Head of caudate nucleus (tissue), 42 donors: ENCODE results near the gene CAPN11.
"Not testable (repeated sequence)": the region's sequence is repeated elsewhere in the genome, so short reads cannot be mapped to it uniquely, and the experiment has no call there.

ENCODE experiments used
- DNase-seq, 42 donors: peaks; one replicate each; pipeline versions ENCODE4 v3.0.0 to v3.0.0-alpha.2; 2020 to 2021; ENCODE audit warnings: mixed read lengths in 7 of 42
- intact Hi-C: fragments of 100-400 bp; cut with DNase I; formaldehyde crosslinking; loops from one replicate; pipeline ENCODE4 v1.15.0; 2022

Gene CAPN11

DNA sequence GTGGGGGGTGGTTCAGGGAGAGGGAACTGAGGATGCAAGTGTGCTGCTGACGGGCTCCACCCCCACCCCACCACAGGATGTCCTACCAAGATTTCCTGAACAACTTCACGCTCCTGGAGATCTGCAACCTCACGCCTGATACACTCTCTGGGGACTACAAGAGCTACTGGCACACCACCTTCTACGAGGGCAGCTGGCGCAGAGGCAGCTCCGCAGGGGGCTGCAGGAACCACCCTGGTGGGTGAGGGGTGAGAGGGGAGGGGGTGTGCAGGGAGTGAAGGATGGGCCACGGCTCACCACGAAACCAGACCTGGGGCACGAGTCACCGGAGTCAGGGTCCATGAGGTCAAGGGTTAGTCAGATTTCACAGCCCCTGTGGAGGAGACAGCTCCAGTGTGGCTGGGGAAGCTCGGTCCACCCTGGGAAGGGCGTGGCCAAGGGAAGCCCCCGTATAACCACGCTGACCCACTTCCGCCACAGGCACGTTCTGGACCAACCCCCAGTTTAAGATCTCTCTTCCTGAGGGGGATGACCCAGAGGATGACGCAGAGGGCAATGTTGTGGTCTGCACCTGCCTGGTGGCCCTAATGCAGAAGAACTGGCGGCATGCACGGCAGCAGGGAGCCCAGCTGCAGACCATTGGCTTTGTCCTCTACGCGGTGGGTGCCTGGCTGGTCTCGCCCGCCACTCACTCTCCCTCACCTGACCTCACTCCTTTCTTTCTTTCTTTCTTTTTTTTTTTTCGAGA lies 18.3 kb downstream of the CAPN11 start:
- intact Hi-C loops = loop anchor here (10.0 kb wide), 1 partner anchor 158 kb away; no protein-coding TSS in a partner anchor

DNA sequence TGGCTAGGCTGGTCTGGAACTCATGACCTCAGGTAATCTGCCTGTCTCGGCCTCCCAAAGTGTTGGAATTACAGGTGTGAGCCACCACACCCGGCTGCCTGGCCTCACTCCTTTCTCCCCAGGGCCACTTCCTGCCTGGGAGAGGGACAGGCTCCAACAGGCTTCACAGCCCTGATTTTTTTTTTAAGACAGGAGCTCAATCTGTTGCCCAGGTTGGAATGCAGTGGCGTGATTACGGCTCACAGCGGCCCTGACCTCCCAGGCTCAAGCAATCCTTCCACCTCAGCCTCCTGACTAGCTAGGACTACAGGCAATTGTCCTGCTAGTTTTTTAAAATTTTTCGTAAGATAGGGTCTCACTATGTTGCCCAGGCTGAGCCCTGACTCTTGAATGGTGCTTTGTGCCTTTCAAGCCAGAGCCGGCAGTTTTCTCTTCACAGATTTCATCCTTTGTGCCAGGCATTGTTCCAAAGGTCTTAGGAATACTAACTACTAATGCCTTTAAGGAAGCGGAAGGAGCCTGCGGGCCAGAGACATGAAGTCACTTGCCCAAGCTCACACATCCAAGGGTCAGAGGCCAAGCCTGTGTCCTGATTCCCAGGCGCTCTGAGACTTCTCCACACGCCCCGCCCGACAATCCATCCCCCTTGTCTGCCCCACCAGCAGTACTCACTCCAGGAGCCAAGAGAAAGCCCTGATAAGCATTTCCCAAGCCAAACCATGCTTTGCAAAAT lies 19.2 kb downstream of the CAPN11 start:
- no peak for DNase-seq

More for the DNA sequence above, 18.3 kb downstream of the CAPN11 start:
- DNase-seq = no peak

DNA sequence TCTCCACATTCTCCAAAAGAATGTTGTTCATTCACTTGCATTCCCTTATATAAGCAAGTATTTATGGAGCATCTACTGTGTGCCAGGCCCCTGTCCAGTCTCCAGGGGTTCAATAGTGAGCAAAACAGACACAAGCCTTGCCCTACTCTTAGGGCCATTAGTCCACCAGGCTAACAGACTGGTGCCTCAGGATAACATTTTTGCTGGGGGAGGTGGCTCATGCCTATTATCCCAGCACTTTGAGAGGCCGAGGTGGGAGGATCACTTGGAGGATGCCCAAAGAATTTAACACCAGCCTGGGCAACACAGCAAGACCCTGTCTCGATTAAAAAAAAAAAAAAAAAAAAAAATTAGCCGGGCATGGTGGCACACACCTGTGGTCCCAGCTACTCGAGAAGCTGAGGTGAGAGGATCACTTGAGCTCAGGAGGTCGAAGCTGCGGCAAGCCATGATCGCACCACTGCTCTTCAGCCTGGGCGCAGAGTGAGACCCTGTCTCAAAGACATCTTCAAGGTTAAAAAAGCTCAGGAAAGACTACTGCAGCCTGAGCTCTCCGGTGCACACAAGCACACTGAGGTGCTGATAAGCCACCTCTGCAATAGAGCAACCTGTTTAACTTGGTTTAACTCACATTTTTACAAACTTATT lies 19.9 kb downstream of the CAPN11 start:
- DNase-seq = no peak
- intact Hi-C loops = loop anchor here (10.0 kb wide), 1 partner anchor 156 kb away; no protein-coding TSS in a partner anchor

More for the DNA sequence above, 19.2 kb downstream of the CAPN11 start:
- intact Hi-C loops = loop anchor here (10.0 kb wide), 1 partner anchor 157 kb away; no protein-coding TSS in a partner anchor

DNA sequence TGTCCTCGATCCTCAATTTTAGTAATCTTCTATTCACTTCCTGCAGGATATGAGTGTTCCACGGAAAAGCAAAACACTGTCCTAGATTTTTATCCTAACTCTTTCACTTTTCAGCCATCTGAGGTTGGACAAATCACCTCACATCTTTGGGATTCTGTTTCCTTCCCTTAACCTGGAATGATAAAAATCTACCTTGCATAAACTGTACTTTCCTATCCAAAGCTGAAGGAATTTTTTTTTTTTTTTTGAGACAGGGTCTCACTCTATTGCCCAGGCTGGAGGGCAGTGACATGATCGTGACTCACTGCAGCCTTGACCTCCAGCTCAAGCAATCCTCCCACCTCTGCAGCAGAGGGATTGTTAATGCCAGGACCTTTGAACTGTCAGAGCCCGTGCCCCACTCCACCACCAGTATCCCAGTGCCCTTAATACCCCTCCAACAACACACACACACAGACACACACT lies 20.5 kb downstream of the CAPN11 start:
- DNase-seq = no peak
- intact Hi-C loops = loop anchor here (10.0 kb wide), 1 partner anchor 156 kb away; no protein-coding TSS in a partner anchor

DNA sequence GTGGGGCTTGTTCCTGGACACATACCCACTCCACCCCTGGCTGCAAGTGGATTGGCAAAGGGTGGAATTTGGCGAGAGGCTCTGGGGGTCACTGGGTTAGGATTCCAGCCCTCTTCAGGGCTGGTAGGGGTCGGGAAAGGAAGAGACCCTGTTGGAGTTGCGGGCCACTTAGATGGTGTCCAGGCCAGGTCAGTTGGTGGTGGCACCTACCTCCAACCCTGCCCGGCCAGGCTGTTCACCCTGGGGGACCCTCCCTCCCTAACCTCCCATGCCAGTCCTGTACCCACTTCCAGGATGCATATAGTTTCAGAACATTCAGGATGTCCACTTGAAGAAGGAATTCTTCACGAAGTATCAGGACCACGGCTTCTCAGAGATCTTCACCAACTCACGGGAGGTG lies 21.0 kb downstream of the CAPN11 start:
- DNase-seq = no peak
- intact Hi-C loops = loop anchor here (10.0 kb wide), 1 partner anchor 155 kb away; no protein-coding TSS in a partner anchor

DNA sequence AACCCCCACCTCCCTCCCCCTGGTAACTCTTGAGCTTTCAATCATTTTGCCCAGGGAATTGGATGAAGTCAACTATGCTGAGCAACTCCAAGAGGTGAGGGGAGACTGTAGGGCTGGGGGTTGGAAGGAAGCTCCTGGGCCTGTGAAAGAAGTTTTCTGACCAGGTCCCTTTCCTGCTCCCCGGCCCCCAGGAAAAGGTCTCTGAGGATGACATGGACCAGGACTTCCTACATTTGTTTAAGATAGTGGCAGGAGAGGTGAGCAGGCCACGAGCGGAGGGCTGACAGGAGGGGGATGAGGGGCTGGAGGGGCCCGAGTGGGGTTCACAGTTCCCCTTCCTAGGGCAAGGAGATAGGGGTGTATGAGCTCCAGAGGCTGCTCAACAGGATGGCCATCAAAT lies 21.8 kb downstream of the CAPN11 start:
- no peak for DNase-seq
- intact Hi-C loops = no loop called here

DNA sequence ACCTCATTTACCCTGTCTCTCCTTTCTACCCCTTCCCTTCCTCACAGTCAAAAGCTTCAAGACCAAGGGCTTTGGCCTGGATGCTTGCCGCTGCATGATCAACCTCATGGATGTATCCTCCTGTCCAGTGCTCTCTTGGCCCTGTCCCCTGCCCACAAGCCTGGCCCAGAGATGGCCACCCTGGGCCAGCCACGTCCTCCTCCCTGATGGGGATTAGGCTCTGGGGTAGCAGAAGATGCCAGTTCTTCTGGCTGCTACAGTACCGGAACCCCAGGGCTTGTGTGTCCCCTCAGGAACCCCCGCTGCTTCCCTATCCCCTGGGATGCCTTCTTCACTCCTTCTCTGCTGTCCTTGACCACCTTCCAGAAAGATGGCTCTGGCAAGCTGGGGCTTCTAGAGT lies 22.3 kb downstream of the CAPN11 start:
- intact Hi-C loops = no loop called here

DNA sequence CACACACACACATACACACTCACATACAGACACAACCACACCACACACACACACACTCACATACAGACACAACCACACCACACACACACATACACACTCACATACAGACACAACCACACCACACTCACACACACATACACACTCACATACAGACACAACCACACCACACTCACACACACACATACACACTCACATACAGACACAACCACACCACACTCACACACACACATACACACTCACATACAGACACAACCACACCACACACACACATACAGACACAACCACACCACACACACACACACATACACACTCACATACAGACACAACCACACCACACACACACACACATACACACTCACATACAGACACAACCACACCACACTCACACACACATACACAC lies 23.2 kb downstream of the CAPN11 start:
- intact Hi-C loops, DNase-seq: not testable (repeated sequence)

More for the DNA sequence above, 22.3 kb downstream of the CAPN11 start:
- no peak for DNase-seq

DNA sequence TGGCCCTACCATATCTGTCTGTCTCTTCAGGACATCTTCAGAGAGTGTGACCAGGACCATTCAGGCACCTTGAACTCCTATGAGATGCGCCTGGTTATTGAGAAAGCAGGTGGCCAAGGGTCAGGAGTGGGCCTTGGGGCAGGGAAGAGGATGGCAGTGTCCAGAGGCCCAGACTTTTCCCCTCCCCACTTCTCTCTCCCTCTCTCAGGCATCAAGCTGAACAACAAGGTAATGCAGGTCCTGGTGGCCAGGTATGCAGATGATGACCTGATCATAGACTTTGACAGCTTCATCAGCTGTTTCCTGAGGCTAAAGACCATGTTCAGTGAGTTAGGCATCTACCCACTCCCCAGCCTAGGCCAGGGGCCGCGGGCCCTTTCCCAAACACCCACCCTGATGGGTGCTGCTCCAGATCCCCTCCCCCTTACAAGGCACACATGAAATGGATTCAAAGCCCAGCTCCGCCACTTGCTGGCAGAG lies 24.3 kb downstream of the CAPN11 start:
- intact Hi-C loops = no loop called here
- DNase-seq = no peak

DNA sequence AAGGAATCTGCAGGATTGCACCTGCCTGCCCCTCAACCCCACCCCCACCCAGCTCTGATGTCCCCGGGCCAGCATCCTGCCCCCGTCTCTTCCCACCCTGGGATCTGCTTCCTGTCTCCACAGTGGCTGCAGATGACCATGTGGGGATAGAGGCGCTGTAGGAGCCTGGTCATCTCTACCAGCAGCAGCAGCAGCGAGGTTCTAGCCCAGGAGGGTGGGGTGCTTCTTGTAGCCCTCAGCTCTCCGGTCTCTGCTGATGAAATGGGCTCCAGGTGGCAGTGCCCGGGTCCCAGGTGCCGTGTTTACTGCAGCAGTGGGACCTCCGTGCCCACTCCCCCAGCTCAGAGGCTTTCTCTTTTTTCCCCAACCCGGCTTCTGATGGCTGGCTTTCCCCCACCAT lies 25.2 kb downstream of the CAPN11 start:
- intact Hi-C loops = no loop called here
- DNase-seq = no peak

DNA sequence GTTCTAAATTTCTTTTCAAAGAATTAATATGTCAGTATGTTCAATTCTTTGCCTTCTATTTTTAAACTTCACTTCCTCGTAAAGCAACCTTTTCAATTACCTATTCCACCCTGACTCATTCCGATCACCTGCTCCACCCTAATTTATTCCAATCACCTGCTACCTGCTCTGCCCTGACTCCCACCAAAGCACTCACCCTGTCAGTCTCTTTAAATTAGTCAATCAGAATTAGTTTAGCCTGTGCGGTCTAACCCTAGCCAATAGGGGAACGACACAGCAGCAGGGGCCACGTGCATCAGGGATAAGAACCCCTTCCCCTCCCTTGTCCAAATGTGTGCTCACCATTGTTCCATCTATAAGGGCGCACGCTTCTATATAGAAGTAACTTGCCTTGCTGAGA lies 26.7 kb downstream of the CAPN11 start:
- peak in 33 of 42 donors; percentile 13 to 80 (median 46) for DNase-seq

DNA sequence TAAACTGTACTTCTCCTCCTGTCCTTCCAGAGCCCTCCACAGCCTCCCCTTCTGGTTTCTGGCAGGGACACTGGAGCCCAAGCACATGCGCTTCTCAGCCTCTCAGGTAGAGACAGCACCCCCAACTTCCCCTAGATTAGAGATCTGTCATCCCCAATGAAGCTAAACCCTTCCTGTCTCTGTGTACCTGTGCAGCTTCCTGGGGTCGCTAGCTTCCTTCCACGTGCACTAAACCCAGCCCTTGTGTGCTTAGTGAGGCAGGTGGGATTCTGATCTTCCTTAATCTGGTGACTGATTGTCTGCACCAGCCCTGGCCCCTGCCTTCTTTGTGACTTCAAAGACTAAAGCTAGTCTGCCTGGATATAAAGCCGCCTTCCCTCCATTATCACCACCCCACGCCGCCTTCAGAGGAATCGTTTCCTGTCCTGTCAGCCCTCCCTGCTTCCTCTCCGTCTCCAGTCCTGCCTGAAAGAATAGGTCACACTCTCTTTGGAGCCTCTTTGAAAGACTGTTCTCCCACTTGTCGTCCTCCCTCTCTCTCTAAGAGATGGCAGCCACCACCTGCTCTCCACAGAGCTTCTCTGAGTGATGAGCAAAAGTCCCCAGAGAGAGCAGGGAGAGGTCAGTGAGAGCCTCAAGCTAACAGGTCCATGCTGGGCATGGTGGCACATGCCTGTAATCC lies 27.5 kb downstream of the CAPN11 start:
- no peak for DNase-seq
- intact Hi-C loops = no loop called here

More for the DNA sequence above, 26.7 kb downstream of the CAPN11 start:
- intact Hi-C loops = not testable (repeated sequence)

DNA sequence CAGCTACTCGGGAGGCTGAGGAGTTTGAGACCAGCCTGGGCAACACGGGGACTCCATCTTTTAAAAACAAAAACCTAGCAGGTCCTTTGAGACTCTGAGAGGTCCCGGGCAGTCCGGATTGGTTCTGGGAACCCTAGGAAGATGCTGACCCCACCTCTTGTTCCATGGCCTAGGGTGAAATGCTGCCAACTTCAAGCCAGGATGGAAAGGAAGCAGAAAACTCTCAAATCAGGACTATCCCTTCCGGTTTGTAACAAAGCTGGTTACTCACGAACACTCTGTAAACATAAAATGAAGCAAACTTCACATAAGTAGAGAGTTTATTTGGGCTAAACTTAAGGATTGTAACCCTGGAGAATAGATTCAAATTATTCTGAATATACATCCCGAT lies 28.0 kb downstream of the CAPN11 start:
- intact Hi-C loops = no loop called here
- DNase-seq = no peak

DNA sequence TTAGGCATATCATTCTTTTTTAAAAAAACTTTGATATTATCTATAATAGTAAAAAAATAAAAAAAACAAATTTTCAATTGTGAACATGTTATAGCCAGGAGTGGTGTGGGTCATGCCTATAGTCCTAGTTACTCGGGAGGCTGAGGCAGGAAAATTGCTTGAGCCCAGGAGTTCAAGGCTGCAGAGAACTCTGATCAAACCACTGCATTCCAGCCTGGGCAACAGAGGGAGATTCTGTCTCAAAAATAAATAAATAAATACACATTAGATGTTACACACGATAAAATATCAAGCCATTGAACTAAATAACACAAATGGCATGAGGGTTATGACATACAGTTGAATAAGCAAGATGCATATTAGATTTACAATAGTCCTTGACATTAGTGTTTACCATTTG lies 30.2 kb downstream of the CAPN11 start:
- intact Hi-C loops = no loop called here
- no peak for DNase-seq

DNA sequence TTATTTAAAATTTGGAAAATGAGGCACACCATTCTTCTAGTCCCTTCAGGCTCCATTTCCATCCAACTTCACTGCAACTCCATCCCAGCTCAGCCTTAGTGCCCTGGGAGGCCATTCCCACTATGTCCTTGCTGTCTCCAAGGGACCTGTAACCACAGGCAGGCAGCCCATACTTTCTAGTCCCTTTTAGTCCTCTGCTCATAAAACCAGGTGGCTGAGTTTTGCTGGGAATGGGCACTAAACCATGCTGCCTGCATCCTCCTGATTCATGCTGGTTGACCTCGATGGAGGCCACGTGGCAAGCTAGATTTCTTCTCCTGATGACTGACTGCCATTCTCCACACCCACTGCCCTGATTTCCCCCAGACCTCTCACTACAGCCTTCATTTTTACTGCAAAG lies 30.6 kb downstream of the CAPN11 start:
- intact Hi-C loops = no loop called here
- DNase-seq = no peak

DNA sequence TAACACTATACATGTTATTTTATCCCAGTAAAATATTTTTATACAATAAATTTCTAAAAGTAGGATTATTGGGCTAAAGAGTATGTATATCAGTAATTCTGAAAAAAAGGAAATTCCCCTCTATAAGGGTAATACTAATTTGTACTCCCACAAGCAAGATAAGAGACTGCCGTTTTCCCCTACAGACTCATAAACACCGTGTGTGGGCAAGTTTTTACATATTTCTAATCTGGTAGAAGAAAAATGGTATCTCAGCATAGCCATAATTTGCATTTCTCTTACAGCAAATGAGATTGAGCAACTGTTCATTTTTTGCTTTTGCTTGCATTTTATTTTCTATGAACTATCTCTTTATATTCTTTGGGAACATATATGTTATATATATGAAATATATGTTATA lies 32.1 kb downstream of the CAPN11 start:
- intact Hi-C loops = no loop called here
- no peak for DNase-seq

DNA sequence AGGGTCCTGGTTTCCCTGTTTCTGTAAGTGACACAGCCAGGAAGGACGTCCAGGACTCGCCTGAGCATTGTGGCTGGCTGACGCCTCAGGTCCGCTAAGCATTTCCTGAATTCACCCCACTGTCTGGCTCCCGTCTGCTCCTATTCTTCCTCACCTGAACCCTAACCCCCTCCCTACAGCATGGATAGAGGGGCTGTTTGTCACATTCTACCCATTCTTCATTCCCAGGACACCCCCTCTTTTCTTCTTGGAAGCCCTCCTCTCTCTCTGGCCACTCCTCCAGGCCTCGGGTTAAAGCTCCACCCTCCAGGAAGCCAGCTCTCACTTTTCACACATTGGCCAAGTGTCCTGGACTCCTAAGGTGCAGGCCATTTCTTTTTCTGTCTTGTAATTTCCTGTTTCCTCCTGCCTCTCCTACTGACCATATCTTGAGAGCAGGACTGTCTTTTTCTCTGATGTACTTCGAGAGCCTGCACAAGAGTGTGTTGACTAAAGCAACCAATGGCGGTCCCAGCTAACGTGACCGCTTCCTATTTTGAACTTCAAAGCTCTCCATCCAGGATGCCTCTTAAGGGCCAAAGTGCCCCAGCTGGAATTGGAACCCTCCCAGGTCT lies 33.9 kb downstream of the CAPN11 start:
- no peak for DNase-seq
- intact Hi-C loops = no loop called here

DNA sequence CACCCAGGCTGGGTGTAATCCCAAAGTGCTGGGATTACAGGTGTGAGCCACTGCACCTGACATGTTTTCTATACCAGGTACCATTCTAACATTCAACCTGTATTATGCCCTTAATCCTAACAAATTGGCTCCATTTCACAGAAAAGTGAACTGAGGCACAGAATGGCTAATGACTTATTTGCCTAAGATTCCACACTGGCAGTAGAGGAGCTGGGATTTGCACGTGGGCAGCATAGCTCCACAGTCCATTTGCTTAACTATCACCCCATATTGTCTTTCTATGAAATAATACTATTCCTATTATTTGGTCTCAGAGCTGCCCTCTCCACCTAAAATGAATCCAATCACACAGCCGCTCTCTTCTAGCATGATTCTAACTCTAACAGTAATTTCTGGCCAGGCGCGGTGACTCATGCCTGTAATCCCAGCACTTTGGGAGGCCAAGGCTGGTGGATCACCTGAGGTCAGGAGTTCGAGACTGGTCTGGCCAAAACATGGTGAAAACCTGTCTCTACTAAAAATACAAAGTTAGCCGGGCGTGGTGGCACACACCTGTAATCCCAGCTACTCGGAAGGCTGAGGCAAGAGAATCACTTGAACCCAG lies 34.8 kb downstream of the CAPN11 start:
- DNase-seq = no peak
- intact Hi-C loops = no loop called here
